NOMO-1 treated with DMSO at 0.1 percent for 48 hours (cell line): ENCODE measurements around the gene PPP1R37.

ENCODE experiments used
- DNase-seq: peaks from one replicate; lab custom pipeline; 2025; ENCODE audit not compliant: unreplicated experiment; lab: John Stamatoyannopoulos, UW

PPP1R37 gene, protein sequence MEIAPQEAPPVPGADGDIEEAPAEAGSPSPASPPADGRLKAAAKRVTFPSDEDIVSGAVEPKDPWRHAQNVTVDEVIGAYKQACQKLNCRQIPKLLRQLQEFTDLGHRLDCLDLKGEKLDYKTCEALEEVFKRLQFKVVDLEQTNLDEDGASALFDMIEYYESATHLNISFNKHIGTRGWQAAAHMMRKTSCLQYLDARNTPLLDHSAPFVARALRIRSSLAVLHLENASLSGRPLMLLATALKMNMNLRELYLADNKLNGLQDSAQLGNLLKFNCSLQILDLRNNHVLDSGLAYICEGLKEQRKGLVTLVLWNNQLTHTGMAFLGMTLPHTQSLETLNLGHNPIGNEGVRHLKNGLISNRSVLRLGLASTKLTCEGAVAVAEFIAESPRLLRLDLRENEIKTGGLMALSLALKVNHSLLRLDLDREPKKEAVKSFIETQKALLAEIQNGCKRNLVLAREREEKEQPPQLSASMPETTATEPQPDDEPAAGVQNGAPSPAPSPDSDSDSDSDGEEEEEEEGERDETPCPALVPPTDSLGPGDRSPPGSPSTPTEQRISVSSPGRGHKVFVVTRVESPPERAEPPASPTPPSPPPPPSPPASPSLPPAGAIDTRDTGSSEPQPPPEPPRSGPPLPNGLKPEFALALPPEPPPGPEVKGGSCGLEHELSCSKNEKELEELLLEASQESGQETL

GRCh38 chr19:45092747-45093678 is at the start of gene PPP1R37:
PPP1R37 (plus strand) TSS chr19:45093179; CDS start chr19:45093326, 147 bp downstream.
- DNase-seq: peak; percentile 94

DNA sequence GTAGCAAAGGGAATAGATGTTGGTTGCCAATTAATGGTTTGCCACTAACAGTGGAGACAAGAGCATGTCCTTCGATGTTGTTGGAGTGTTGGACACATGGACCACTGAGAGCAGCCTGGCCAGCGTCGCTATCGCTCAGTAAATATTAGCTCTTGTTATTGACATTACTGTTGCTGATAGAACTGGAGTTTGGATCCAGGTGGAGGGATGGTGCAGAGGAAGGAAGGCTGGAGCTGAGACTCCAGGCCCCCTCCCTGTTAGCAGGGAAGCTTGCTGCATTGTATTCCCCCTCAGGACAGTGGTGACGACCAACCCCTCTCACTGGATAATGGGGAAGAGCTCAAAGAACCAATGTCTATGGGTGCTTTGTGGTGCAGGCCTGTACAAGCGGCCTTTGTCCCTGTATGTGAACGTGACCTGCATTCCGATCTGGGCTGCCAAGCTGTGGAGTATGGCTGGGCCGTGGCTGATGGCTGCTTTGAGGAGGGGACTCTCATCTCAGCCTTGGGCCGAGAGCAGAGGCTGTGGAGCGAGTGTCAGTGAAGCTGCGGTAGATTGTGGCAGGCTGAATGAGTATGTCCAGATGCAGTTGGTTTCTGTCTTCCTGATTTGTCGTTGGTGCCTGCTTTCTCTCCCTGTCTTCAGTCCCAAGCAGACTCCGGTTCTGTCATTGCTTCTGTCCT is 47.2 kb upstream of the PPP1R37 start:
- DNase-seq: no peak

GRCh38 chr19:45046355-45046754 is 46.6 kb upstream of the PPP1R37 start:
- no peak for DNase-seq

DNA sequence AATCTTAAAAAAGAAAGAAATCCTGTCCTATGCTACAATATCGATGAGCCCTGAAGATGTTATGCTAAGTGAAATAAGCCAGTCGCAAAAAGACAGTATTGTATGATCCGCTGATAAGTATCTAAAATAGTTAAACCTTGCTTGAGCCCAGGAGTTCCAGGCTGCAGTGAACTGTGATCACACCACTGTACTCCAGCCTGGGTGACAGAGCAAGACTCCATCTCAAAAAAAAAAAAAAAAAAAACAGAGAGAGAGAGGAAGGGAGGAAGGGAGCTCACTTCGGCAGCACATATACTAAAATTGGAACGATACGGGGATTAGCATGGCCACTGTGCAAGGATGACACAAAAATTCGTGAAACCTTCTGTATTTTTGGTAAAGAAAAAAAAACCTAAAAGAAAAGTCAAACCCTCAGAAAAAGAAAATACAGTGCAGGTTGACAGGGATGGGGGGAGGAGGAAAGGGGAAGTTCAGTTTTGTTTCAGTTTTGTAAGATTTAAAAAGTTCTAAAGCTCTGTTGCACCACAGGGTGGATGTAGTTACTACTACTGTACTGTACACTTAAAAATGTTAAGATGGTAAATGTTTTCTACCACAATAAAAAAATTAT is 45.7 kb upstream of the PPP1R37 start:
- peak; percentile 90 for DNase-seq

DNA sequence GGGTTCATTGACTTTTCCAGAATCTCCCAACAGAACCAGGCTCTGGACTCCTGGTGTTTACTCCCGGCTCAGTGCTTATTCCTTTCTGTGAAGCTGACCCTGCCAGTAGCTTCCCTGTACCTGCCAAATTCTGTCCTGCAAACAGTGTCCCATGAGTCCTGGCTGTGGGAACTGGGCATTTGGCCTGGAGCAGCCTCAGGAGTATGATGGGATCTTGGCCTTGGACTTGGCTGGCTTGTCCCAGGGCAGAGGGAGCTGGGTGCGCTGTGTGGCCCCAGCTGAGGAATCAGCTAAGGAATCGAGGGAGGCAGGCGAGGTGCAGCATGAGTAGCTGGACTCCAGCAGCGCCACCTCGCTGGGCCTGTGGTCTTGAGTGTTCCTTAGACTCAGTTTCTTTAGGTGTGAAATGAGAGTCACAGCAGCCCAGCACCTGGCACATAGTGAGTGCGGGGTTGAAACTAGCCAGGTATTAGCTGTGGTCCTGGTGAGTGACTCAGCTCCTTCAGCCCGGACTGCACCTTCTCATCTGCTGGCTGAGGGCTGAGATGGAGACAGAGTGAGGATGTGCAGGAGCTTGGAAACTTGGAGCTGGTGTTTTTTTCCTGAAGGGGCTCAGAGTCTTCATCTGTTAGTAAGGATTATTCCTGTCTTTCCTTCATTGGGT is 43.8 kb upstream of the PPP1R37 start:
- DNase-seq: no peak

- no peak for DNase-seq
These were observed 42.9 kb upstream of the PPP1R37 start for GRCh38 chr19:45050036-45050435.

DNA sequence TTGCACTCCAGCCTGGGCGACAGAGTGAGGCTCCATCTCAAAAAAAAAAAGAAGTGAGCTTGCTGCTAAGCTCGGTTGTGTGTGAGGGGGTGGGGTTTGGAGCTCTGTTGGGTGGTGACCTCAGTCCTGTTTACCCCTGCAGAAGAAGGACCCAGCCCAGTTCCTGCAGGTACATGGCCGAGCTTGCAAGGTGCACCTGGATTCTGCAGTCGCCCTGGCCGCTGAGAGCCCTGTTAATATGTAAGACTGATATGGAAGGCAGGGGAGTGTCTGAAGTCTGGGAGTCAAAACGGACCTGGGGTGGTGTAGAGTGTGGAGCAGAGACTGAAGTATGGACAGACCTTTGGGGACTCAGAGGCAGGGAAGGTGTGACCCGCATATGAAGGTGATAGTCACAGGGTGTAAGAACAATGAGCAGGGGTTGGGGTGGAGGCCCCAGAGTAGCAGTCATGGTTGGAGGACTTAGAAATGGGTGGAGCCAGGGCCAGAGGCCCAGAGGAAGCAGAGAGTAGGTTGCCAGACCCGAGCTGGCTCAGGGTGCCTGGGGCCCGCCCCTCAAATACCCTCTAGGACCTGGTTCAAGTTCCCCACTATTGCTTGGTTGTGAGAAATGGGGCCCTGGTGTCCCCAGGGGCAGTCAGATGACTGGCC is 40.9 kb upstream of the PPP1R37 start:
- no peak for DNase-seq

DNA sequence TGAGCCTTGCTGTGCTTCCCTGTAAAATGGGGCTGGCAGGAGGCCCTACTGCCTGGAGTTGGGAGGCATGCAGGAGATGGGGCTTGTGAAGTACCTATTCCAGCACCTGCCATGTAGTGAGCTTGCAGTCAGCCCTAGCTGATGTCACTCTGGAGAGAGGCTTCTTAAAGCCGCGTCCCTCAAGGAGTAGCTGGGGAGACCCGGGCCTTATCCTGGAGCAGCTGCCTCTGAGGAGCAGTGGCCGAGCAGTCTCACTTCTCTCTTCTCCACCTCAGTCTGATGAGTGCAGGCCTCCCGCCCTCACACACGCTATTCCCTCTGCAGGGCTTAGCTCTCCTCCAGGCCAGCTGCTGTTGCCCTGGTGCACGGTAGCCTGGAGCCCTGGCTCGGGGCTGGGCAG is 36.1 kb upstream of the PPP1R37 start:
- no peak for DNase-seq

DNA sequence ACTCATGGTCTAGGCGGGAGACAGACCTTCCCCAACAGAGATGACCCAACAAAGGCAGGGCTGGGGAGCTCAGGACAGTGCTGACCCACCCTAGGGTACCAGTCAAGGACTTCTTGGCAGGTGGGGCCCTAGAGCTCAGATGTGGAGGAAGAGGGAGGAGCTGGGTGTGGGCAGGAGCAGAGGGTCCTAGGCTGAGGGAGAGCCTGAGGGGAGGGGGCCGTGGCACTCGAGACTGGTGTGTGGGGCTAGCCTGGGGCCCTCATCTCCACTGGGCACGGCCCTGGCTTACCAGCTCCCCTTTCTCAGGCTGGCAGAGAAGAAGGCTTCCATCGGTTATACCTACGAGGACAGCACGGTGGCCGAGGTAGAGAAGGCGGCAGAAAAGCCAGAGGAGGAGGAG is 35.5 kb upstream of the PPP1R37 start:
- DNase-seq: no peak

DNA sequence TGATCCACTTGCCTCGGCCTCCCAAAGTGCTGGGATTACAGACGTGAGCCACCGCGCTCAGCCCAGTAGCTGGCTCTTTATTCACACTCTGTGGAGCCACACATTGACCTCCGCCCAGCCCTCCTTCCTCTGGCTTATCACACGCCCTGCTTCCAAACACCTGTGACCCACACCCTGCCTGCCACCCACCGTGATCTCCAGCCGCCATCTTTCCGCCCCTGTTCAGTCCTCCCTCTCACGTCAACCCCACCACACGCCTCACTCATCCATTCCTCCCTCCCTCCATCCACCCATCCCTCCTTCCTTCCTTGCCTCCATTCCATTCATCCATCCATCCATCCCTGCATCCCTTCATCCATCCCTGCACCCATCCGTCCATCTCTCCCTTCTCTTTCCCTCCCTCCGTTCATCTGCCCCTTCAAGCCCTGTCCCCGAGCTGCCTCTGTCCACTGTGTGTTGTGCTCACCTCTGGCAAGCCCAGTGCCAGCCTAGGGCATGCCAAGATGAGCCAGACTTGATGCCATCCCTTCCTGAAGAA is 34.3 kb upstream of the PPP1R37 start:
- no peak for DNase-seq

DNA sequence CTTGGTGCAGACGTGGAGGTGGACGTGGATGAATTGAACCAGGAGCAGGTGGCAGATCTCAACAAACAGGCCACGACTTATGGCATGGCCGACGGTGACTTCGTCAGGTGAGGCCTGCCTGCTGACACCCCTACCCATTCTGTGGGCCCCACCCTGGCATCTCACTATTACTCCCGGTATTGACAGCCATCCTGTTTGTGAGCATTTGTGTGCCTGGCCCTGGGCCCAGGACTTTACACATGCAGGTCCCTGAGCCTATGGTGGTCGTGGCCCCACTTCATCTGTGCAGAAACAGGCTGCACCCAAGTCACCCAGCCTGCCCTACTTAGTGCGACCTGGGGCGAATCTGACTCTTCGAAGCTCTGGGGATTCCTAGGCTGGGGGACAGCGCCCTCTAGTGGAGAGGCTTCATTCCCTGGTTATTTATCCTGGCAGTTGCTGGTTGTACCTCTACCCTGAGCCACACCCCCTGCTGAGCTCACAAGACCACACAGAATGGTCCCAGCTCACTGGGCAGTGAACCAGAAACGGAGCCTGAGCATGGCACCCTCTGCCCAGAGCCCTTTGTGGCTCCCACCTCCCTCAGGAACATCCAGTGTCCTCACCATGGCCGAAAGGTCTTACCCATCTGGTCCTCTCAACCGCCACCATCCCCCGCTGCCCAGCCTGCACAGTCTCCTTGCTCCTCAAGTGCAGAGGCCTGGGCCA is 33.6 kb upstream of the PPP1R37 start:
- peak; percentile 68 for DNase-seq

DNA sequence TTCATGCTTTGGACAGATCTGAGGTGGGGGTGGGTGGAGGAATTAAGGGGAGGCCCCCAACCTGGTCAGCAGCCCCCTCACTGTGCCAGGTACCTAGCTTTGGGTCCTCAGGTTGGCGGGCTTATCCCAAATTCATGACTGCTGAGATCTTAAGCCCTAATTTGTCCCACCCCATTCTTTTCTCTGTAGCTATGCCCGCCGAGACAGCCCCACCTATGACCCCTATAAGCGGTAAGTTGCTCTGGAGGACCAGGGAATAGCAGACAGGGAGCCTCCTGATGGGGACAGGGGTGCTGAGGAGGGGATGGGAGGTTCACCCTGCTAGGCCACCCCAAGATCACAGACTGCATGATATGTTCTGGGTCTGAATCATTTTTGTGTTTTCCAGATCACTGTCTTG is 31.0 kb upstream of the PPP1R37 start:
- no peak for DNase-seq

DNA sequence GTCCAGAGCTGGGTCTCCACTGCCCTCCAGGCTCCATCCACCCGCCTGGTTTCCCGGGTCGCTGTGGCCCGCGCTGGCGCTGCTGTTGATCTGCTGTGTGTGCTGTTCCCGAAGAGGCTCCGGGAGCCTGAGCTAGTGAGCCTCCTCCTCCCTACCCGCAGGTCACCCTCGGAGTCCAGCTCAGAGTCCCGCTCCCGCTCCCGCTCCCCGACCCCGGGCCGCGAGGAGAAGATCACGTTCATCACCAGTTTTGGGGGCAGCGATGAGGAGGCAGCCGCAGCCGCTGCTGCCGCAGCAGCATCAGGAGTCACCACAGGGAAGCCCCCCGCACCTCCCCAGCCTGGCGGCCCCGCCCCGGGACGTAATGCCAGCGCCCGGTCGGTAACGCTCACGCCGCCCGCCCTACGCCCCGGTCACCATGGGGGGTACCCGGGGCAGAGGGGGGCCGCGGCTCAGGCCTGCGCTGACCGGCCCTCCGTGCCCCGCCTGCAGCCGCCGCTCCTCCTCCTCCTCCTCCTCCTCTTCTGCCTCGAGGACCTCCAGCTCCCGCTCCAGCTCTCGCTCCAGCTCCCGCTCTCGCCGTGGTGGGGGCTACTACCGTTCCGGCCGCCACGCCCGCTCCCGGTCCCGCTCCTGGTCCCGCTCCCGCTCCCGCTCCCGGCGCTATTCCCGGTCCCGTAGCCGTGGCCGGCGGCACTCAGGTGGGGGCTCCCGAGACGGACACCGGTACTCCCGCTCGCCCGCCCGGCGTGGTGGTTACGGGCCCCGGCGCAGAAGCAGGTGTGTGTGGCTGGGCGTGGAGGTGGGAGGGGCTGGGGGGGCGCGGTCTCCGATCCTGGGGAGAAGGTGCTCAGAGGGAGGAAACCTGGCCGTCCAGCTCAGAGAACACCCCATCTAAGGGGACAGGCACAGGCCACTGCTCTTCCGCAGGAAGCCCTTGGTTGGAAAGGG is 28.9 kb upstream of the PPP1R37 start:
- no peak for DNase-seq

DNA sequence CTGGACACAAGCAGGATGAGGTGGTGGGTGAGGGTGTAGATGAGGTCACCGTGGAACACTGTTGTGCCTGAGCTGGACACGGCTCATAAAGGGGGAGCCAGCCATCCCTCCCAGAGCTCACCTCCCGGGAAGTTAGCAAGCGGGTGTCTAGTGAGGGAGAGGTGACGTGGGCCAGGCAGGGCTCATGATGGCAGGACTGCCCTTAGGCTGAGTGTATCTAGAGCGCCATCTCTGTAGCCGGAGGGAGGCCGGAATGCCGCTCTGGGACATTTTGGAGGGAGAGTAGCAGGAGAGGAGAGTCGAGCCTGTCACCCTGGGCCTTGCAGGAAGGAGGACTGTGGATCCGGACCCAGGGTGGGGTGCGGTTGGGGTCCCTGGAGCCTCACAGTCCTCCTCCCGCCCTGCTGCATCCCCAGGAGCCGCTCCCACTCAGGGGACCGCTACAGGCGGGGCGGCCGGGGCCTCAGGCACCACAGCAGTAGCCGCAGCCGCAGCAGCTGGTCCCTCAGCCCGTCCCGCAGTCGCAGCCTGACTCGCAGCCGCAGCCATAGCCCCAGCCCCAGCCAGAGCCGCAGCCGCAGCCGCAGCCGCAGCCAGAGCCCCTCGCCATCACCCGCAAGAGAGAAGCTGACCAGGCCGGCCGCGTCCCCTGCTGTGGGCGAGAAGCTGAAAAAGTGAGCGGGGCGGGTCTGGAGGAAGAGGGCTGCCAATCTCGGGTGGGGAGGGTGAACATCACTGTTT is 25.9 kb upstream of the PPP1R37 start:
- DNase-seq: no peak

GRCh38 chr19:45068041-45068440 is 24.9 kb upstream of the PPP1R37 start:
- no peak for DNase-seq

GRCh38 chr19:45069056-45069455 is 23.9 kb upstream of the PPP1R37 start:
- no peak for DNase-seq

- DNase-seq: no peak
These were observed 22.8 kb upstream of the PPP1R37 start for GRCh38 chr19:45070214-45070613.
